Esophagus squamous epithelium (tissue), 4 donors: ENCODE measurements around the gene PHKB.

Experiments used
- POLR2A ChIP-seq, 4 donors: fragments of 450-650 bp; IDR thresholded peaks; one replicate each; pipeline ENCODE4 v1.6.1; 2017; ENCODE audit warnings: antibody characterized with exemption in 4 of 4, mild to moderate bottlenecking in 4 of 4, moderate library complexity in 3 of 4
- TF ChIP-seq, protein P1 (sequence below), 6 experiments: fragments of 450-650 bp in 4 of 6; fragments of 200-600 bp in 2 of 6; sonication (generic) in 2 of 6; IDR thresholded peaks; one replicate each; pipeline ENCODE4 v1.5.1; 2016 to 2019; ENCODE audit warnings: antibody characterized with exemption in 6 of 6, mild to moderate bottlenecking in 4 of 6, moderate library complexity in 4 of 6

DNA sequence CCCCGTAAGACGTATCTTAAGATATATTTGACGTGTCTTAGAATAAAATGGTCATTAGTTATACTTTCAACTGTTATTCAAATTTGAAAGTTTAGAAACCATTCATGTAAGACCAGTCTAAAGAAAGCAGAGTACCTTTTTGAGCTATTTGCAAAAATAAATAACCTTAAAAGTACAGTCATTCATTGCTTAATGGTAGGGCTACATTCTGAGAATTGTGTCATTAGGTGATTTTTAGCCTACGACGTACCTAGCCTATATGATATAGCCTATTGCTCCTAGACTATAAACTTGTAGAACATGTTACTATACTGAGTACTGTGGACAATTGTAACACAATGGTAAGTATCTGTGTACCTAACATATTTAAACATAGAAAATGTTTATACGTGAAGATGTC lies 139.2 kb downstream of the PHKB start:
- TF ChIP-seq, protein P1, sequence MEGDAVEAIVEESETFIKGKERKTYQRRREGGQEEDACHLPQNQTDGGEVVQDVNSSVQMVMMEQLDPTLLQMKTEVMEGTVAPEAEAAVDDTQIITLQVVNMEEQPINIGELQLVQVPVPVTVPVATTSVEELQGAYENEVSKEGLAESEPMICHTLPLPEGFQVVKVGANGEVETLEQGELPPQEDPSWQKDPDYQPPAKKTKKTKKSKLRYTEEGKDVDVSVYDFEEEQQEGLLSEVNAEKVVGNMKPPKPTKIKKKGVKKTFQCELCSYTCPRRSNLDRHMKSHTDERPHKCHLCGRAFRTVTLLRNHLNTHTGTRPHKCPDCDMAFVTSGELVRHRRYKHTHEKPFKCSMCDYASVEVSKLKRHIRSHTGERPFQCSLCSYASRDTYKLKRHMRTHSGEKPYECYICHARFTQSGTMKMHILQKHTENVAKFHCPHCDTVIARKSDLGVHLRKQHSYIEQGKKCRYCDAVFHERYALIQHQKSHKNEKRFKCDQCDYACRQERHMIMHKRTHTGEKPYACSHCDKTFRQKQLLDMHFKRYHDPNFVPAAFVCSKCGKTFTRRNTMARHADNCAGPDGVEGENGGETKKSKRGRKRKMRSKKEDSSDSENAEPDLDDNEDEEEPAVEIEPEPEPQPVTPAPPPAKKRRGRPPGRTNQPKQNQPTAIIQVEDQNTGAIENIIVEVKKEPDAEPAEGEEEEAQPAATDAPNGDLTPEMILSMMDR (IDR thresholded peaks at IDR 0.05) = no peak
- no peak for TF ChIP-seq POLR2A (IDR thresholded peaks at IDR 0.05)
